Common myeloid progenitor, CD34-positive (primary cell): ENCODE results near the gene AKNA.

Experiments
- CTCF ChIA-PET: fragments of 350-600 bp; sonication (Branson Sonifier 250); formaldehyde crosslinking; loops from one replicate; lab custom pipeline; 2021; ENCODE audit warnings: antibody characterized with exemption; lab: Charles Lee
- POLR2A ChIA-PET: fragments of 350-600 bp; sonication (Branson Sonifier 250); formaldehyde crosslinking; loops from one replicate; lab custom pipeline; 2021; ENCODE audit warnings: antibody characterized with exemption; lab: Charles Lee
- DNase-seq, 3 donors: peaks; one replicate each; pipeline versions ENCODE4 v3.0.0 to v3.0.0-alpha.2; 2013
- H3K27ac ChIP-seq, 2 experiments: 1 replicate in 1 of 2; 2 replicates in 1 of 2; pipeline ENCODE4 v1.7.0; 2013; ENCODE audit warnings: inconsistent platforms in 2 of 2, low read length in 2 of 2, mild to moderate bottlenecking in 2 of 2, low read depth in 1 of 2, moderate library complexity in 1 of 2; ENCODE audit not compliant: severe bottlenecking in 2 of 2, insufficient read depth in 1 of 2, poor library complexity in 1 of 2
- H3K27me3 ChIP-seq, 5 experiments: replicated peaks in 2 of 5; 1 replicate in 3 of 5; 2 replicates in 2 of 5; pipeline versions ENCODE4 v1.6.1 to v1.7.0; 2013; ENCODE audit warnings: low read length in 4 of 5, mild to moderate bottlenecking in 2 of 5, moderate library complexity in 2 of 5, inconsistent platforms in 1 of 5; ENCODE audit not compliant: insufficient read depth in 5 of 5, control insufficient read depth in 4 of 5
- H3K36me3 ChIP-seq, 4 experiments: 1 replicate in 2 of 4; 2 replicates in 2 of 4; pipeline versions ENCODE4 v1.6.1 to v1.7.0; 2013; ENCODE audit warnings: low read length in 3 of 4, control low read depth in 1 of 4, mild to moderate bottlenecking in 1 of 4; ENCODE audit not compliant: control insufficient read depth in 4 of 4, insufficient read depth in 4 of 4
- H3K4me1 ChIP-seq, 4 experiments: 1 replicate in 3 of 4; 2 replicates in 1 of 4; pipeline versions ENCODE4 v1.6.1 to v1.7.1; 2013; ENCODE audit warnings: low read length in 3 of 4, mild to moderate bottlenecking in 3 of 4, control low read depth in 1 of 4, inconsistent platforms in 1 of 4, moderate library complexity in 1 of 4; ENCODE audit not compliant: control insufficient read depth in 4 of 4, insufficient read depth in 4 of 4; ENCODE audit errors: control extremely low read depth in 1 of 4
- H3K4me3 ChIP-seq, 7 experiments: 1 replicate in 4 of 7; 2 replicates in 3 of 7; pipeline versions ENCODE4 v1.5.1 to v1.7.0; 2013; ENCODE audit warnings: mild to moderate bottlenecking in 7 of 7, low read length in 6 of 7, moderate library complexity in 6 of 7, inconsistent platforms in 2 of 7, low read depth in 2 of 7, control low read depth in 1 of 7; ENCODE audit not compliant: insufficient read depth in 4 of 7, control insufficient read depth in 1 of 7; ENCODE audit errors: extremely low read depth in 1 of 7
- H3K9me3 ChIP-seq, 5 experiments: 1 replicate in 4 of 5; 2 replicates in 1 of 5; pipeline versions ENCODE4 v1.6.1 to v1.7.1; 2013; ENCODE audit warnings: low read length in 4 of 5, mild to moderate bottlenecking in 2 of 5, inconsistent platforms in 1 of 5, low read depth in 1 of 5, moderate library complexity in 1 of 5; ENCODE audit not compliant: control insufficient read depth in 4 of 5, insufficient read depth in 2 of 5; ENCODE audit errors: control extremely low read depth in 1 of 5
- WGBS: methylation state at CpG from one replicate; pipeline ENCODE4 v1.1.5; 2013; ENCODE audit not compliant: insufficient coverage; 5-methylcytosine and 5-hydroxymethylcytosine counted together

Gene AKNA

DNA sequence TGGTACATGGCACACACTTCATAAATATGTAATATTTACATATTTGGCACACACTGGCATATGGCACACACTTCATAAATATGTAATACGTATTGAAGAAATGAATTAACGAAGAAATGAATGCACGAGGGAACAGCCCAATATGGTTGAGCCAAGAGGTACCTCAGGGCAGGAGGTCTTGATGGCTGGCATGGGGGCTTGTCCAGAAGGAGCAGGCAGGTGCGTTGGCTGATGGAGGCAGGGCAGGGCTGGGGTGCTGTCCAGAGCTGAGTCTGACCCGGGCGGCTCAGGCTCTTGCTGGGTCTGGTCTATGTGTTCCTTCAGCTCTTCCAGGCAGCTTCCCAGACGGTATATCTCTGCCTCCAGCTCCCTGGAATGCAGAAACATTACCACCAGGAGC, 26.2 kb downstream of the AKNA start:
- WGBS, result 98% methylated on average over 5 of the region's 7 CpGs
- H3K4me1 ChIP-seq, result peaks cover 23 to 34% (median 32%) of the 10 kb centered on the region in 4 experiments

DNA sequence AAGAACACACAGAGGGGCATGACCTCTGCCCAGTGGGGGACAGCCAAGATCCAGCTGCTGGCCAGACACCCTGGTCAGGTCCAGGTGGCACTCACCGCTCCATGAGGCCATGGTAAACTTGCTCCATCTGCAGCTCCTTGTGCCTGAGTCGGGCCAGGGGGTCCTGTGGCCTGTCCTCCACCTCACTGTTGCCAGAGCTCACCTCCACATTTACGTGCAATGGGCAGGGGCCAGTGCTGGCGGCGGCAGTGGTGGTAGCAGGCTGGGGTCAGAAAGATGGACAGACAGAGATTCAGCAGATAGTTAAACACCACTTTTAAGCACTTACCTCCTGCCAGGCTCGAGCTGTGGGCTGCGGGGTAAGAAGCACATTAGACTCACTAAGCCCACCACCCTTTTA, 28.0 kb downstream of the AKNA start:
- Histone ChIP-seq H3K27ac (no peak overlapping the region), H3K36me3 (peaks cover 46 to 95% (median 76%) of the 10 kb centered on the region in 4 experiments), H3K9me3 (no peaks in the 10 kb centered on the region), H3K4me3 (no peak overlapping the region), H3K27me3 (no peaks in the 10 kb centered on the region), H3K4me1 (peaks cover 14 to 19% (median 18%) of the 10 kb centered on the region in 4 experiments)
- CTCF ChIA-PET, result interaction anchor here (1.3 kb wide), 1 partner anchor 21 kb away, joined by 4 read pairs; no protein-coding TSS in a partner anchor
- POLR2A ChIA-PET, result no interaction called here
- 93% methylated on average over 2 of the region's 7 CpGs for WGBS
- DNase-seq, result no peak

More for the DNA sequence above, 26.2 kb downstream of the AKNA start:
- Histone ChIP-seq H3K27me3 (no peaks in the 10 kb centered on the region), H3K9me3 (no peaks in the 10 kb centered on the region), H3K4me3 (no peak overlapping the region), H3K27ac (no peak overlapping the region), H3K36me3 (peaks cover 46 to 92% (median 71%) of the 10 kb centered on the region in 4 experiments)
- ChIA-PET CTCF (interaction anchor here (15.2 kb wide), 1 partner anchor 28 kb away, joined by 255 read pairs; the partner anchor contains the start of gene AKNA), POLR2A (interaction anchor here (1.2 kb wide), 1 partner anchor 11 kb away, joined by 3 read pairs; no protein-coding TSS in a partner anchor)
- no peak for DNase-seq

DNA sequence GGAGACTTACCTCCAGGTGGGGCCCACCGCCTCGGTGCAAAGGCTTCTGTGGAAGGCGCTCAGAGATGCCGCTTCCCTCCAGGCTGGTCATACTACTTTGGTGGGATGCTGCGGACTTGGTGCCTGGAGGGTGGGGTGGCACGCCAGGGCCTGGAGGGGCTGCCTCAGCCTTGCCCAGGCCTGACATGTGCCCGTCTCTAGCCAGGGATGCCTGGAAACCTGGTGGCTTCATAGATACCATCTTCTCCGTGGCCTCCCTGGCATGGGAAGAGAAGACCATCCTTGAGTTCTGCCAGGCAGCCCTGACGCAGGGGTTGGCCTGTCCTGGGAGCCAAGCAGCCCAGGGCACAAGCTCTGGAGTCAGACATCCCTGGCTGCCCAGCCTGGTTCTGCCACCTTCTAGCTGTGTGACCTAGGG, 29.9 kb downstream of the AKNA start:
- ChIA-PET POLR2A (no interaction called here), CTCF (interaction anchor here (1.4 kb wide), 1 partner anchor 48 kb away, joined by 4 read pairs; no protein-coding TSS in a partner anchor)
- peaks cover 0 to under 1% (median 0%) of the 10 kb centered on the region in 4 experiments for H3K4me1 ChIP-seq
- WGBS, result 98% methylated on average over 8 of the region's 9 CpGs
- no peaks in the 10 kb centered on the region for H3K27me3 ChIP-seq
- H3K4me3 ChIP-seq, result no peak overlapping the region
- no peaks in the 10 kb centered on the region for H3K9me3 ChIP-seq
- H3K27ac ChIP-seq, result no peak overlapping the region
- H3K36me3 ChIP-seq, result peaks cover 39 to 88% (median 70%) of the 10 kb centered on the region in 4 experiments
- no peak for DNase-seq

DNA sequence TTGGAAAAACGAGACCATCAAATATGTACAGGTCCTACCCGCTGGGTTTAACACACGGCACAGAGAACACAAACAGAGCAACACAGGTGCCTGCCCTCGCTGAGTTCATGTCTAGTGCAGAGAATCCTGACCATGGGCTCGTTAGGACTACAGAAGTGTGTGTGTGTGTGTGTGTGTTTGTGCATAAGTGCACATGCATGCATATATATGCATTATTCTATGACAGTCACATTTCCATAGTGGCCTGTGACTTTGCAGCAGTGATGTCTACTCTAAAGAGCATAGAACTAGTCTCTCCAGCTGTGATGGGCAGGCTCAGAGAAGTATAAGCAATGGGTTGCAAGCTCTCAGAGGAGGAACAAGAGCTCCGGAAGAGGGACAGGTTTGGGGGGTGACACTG, 30.4 kb downstream of the AKNA start:
- no peak for DNase-seq
- Histone ChIP-seq H3K27me3 (no peaks in the 10 kb centered on the region), H3K4me1 (no peaks in the 10 kb centered on the region), H3K9me3 (no peaks in the 10 kb centered on the region), H3K27ac (no peak overlapping the region), H3K36me3 (peaks cover 37 to 86% (median 68%) of the 10 kb centered on the region in 4 experiments), H3K4me3 (no peak overlapping the region)
- CTCF ChIA-PET, result interaction anchor here (1.2 kb wide), 1 partner anchor 18 kb away, joined by 3 read pairs; no protein-coding TSS in a partner anchor
- POLR2A ChIA-PET, result no interaction called here
- WGBS, result 100% methylated on average over 3 of the region's 6 CpGs

DNA sequence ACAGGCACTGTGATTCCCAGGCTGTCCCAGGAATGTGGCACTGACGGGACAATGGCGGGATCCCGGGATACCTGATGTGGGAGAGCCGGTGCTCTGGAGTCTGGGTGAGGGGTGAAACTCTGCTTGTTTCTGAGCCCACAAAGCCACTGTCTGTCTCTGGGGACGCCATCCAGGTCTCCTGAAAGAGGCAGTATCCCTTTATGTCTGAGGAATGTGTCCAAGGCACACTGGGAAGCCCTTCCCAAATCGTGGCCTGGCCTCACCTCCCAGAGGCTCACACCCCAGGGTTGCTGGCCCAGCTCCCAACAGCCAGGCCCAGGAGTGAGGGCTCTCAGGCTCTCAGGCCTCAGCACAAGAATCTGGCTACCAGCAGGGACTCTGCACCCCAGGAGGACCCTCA, 31.0 kb downstream of the AKNA start:
- 97% methylated on average over 6 of the region's 6 CpGs for WGBS
- Histone ChIP-seq H3K27me3 (no peaks in the 10 kb centered on the region), H3K4me1 (no peaks in the 10 kb centered on the region), H3K9me3 (no peaks in the 10 kb centered on the region), H3K27ac (no peak overlapping the region), H3K4me3 (no peak overlapping the region), H3K36me3 (peaks cover 34 to 86% (median 67%) of the 10 kb centered on the region in 4 experiments)
- ChIA-PET CTCF (interaction anchor here (1.2 kb wide), 1 partner anchor 17 kb away, joined by 3 read pairs; no protein-coding TSS in a partner anchor), POLR2A (no interaction called here)
- no peak for DNase-seq

DNA sequence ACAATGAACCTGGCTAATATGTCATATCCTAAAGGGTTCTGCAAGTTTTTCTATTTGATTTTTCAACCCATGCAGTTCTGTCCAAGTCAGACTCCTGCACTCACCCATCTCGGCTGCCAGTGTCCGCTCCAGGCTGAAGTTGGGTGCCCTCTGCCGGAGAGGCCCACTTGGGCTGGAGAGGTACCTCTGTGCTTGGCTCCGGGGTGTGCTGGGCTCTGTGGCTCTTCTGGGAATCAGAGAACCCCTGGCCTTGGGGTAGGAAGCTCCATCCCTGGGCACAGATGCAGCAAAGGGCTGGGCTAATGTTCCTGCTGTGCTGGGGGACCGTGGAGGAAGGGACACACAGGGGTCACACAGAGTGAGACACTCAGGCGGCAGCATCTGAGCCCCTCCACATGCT, 32.0 kb downstream of the AKNA start:
- no peaks in the 10 kb centered on the region for H3K4me1 ChIP-seq
- ChIA-PET POLR2A (no interaction called here), CTCF (interaction anchor here (1.3 kb wide), 1 partner anchor 29 kb away, joined by 3 read pairs; no protein-coding TSS in a partner anchor)
- no peaks in the 10 kb centered on the region for H3K27me3 ChIP-seq
- no peak overlapping the region for H3K4me3 ChIP-seq
- H3K9me3 ChIP-seq, result no peaks in the 10 kb centered on the region
- WGBS, result 93% methylated on average over 1 of the region's 6 CpGs
- DNase-seq, result no peak
- no peak overlapping the region for H3K27ac ChIP-seq
- H3K36me3 ChIP-seq, result peaks cover 26 to 86% (median 62%) of the 10 kb centered on the region in 4 experiments

DNA sequence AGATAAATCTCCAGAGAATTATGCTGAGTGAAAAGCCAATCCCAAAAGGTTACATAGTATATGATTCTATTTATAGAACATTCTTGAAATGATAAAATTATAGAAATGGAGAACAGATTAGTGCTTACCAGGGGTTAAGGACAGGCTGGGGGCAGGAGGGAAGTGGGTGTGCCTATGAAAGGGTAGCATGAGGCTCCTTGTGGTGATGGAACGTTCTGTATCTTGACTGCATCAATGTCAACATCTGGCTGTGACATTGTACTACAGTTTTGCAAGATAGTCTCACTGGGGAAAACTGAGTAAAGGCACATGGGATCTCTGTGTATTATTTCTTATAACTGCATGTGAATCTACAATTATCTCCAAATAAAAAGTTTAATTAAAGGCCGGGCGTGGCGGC, 35.9 kb downstream of the AKNA start:
- no peaks in the 10 kb centered on the region for H3K9me3 ChIP-seq
- H3K36me3 ChIP-seq, result peaks cover 12 to 84% (median 63%) of the 10 kb centered on the region in 4 experiments
- DNase-seq, result no peak
- no peaks in the 10 kb centered on the region for H3K27me3 ChIP-seq
- WGBS, result 100% methylated on average over 3 of the region's 4 CpGs
- ChIA-PET POLR2A (no interaction called here), CTCF (interaction anchor here (1.1 to 1.5 kb wide), 2 partner anchors 11 to 256 kb away, joined by 3 to 4 read pairs; no protein-coding TSS in a partner anchor)
- no peak overlapping the region for H3K27ac ChIP-seq
- H3K4me1 ChIP-seq, result peaks cover 0 to 20% (median 14%) of the 10 kb centered on the region in 4 experiments
- no peak overlapping the region for H3K4me3 ChIP-seq
